GM18519 (cell line): Measurements from ENCODE around the gene KIF1B.

Experiments
- ATAC-seq: cut with Tn5 transposase; IDR thresholded peaks from one replicate; pipeline ENCODE4 v1.9.1; 2021; ENCODE audit warnings: mild to moderate bottlenecking, moderate library complexity; ENCODE audit not compliant: unreplicated experiment, low FRiP score

KIF1B gene, protein sequence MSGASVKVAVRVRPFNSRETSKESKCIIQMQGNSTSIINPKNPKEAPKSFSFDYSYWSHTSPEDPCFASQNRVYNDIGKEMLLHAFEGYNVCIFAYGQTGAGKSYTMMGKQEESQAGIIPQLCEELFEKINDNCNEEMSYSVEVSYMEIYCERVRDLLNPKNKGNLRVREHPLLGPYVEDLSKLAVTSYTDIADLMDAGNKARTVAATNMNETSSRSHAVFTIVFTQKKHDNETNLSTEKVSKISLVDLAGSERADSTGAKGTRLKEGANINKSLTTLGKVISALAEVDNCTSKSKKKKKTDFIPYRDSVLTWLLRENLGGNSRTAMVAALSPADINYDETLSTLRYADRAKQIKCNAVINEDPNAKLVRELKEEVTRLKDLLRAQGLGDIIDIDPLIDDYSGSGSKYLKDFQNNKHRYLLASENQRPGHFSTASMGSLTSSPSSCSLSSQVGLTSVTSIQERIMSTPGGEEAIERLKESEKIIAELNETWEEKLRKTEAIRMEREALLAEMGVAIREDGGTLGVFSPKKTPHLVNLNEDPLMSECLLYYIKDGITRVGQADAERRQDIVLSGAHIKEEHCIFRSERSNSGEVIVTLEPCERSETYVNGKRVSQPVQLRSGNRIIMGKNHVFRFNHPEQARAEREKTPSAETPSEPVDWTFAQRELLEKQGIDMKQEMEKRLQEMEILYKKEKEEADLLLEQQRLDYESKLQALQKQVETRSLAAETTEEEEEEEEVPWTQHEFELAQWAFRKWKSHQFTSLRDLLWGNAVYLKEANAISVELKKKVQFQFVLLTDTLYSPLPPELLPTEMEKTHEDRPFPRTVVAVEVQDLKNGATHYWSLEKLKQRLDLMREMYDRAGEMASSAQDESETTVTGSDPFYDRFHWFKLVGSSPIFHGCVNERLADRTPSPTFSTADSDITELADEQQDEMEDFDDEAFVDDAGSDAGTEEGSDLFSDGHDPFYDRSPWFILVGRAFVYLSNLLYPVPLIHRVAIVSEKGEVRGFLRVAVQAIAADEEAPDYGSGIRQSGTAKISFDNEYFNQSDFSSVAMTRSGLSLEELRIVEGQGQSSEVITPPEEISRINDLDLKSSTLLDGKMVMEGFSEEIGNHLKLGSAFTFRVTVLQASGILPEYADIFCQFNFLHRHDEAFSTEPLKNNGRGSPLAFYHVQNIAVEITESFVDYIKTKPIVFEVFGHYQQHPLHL (N-terminal part only)

DNA sequence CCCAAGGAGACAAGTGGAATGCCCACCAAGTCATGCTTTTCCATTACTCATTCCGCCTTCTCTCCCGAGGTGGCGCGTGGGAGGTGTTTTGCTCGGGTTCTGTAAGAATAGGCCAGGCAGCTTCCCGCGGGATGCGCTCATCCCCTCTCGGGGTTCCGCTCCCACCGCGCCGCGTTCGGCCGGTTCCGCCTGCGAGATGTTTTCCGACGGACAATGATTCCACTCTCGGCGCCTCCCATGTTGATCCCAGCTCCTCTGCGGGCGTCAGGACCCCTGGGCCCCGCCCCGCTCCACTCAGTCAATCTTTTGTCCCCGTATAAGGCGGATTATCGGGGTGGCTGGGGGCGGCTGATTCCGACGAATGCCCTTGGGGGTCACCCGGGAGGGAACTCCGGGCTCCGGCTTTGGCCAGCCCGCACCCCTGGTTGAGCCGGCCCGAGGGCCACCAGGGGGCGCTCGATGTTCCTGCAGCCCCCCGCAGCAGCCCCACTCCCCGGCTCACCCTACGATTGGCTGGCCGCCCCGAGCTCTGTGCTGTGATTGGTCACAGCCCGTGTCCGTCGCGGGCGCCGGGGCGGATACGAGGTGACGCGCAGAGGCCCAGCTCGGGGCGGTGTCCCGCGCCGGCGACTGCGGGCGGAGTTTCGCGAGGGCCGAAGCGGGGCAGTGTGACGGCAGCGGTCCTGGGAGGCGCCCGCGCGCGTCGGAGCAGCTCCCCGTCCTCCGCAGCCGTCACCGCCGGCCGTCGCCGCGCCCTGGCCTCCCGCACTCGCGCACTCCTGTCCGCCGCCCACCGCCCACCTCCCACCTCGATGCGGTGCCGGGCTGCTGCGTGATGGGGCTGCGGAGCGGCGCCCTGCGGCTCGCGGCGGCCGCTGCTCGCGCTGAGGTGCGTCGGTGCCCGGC lies at the start of gene KIF1B:
Gene KIF1B (plus strand): TSS at position 666 of the 906 bp plus-strand sequence. CDS start 21,759 bp downstream, outside the sequence.
- peak; percentile 94 for ATAC-seq

DNA sequence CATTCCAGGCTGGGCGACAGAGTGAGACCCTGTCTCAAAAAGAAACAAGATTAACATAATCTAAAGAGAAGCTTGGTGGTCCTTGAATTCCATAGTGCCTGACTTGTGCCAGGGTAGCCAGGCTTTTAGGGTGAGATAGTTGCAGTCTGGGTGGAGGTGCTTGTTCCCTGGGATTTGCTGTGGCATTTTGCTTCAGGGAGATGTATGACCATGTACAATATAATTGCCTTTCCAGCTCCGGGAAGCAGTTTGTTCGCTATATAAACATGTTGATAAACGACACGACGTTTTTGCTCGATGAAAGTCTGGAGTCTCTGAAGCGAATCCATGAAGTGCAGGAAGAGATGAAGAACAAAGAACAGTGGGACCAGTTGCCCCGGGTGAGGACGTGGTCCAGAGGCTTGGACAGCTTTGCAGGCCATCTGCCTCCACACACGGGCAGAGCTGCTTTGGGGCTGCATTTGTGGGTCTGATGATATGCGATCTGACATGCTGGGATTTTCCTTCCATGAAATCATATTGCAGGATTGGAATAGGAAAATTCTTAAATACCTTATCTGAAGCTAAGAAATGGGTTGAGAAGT lies 49.4 kb upstream of the KIF1B start:
- ATAC-seq, result no peak

DNA sequence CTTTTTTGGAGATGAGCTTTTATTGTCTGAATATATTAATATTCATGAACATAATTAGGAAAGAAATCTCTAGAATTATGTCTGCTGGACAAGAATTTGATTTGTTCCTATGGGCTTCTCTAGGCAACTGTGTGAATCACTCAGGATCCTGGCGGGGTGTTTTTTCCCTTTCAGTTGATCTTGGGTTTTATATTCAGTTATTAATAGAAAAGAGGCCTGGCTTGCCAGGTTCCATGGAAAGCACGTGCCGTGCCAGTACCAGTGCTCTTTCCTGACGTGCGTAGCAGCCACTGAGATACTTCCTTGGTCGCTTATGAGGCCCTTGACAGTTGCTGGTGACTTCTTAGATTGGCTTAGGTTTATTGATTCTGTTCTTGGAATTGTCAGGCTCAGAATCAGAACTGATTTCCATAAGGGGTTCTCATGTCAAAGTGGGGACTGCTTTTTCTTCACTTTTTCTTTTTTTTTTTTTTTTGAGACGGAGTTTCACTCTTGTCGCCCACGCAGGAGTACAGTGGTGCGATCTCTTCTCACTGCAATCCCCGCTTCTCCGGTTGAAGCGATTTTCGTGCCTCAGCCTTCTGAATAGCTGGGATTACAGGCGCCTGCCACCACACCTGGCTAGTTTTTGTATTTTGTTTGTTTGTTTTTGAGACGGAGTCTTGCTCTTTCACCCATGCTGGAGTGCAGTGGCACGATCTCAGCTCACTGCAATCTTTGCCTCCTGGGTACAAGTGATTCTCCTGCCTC lies 48.7 kb upstream of the KIF1B start:
- ATAC-seq, result no peak

DNA sequence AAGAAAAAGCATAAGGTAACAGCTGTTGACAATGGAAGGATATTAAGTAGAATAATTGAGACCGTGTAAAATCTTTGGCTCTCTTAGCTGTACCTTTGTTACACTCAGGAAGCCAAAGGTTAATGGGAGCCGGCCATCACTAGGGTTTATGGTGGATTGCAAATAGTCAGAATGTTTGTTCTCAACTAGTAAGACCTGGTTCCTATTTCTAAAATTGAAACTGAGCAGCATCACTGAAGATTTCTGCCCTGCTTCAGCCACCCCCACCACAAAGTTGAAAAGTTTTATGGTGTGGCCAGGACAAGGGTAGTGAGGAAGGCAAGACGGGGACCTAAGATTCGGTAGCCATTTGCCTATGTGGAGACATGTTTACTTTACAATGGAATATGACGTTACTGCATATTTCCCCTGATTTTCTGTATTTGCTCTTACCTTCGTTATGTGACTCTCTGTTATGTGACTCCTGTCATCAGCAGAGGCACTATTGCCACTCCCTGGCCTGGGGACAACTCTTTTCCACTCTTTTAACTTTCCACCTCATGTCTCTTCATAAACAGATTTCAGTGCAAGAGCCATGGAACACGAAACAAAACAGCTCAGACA lies 41.4 kb upstream of the KIF1B start:
- no peak for ATAC-seq

DNA sequence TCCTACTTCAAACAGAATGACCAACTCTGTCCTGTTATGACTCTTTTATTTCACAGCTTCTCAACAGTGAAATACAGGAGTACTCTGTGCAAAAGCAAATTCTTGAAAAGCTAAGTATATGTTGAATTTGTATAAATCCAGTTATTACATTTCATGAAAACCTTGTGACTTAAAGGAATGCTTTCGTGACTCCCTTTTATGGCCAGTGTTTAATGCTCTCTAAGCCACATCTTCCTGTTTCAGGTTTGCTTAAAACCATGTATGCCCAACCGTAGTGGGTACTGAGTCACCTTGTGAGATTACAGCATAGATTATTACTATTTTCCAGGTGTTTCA lies 40.2 kb upstream of the KIF1B start:
- no peak for ATAC-seq

DNA sequence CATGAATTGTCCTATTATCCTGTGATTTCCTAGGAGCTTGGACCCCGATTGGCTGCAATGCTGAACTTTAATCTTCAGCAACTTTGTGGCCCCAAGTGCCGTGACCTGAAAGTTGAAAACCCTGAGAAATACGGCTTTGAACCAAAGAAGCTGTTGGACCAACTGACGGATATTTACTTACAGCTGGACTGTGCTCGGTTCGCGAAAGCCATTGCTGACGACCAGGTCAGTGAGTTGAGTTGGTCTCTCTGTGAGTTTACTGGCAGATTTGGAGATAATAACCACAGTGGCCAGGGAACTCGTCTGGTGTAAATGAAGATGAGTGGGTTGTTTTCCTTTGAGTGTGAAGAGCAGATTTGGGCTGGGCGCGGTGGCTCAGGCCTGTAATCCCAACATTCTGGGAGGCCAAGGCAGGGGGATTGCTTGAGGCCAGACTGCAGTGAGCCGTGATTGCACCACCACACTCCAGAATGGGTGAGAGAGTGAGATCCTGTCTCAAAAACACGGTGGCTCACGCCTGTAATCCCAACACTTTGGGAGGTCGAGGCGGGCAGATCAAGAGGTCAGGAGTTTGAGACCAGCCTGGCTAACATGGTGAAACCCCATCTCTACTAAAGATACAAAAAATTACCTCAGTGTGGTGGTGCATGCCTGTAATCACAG lies 39.1 kb upstream of the KIF1B start:
- no peak for ATAC-seq

DNA sequence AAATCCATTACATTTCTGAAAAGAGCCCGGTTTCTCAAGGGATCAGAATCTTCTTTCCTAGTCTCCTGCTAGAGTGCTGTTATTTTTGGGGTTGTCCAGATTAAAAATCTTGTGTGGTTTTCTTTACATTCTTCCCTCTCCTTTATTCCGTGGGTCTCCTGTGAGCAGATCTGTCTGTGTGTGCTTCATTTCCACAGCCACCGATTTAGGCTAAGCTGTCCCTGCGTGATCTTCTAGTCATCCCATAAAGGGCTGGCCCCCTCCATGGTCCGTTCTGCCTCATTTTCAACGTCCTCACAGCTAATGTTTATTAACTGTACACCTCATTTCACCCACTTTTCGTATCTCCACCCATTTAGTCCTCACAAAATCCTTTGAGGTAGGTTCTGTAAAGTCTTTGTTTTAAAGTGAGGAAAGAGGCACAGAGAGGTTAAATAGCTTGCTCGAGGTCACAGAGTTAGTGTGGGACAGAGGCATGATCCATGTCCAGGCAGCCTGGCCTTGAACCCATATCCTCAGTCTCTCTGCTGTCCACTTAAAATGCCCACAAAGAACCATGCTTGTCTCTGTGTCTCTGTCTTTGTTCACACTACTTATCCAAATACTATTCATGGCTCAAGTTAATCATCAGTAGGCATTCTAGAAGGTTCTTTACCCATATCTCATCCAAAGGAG lies 38.2 kb upstream of the KIF1B start:
- ATAC-seq, result no peak

DNA sequence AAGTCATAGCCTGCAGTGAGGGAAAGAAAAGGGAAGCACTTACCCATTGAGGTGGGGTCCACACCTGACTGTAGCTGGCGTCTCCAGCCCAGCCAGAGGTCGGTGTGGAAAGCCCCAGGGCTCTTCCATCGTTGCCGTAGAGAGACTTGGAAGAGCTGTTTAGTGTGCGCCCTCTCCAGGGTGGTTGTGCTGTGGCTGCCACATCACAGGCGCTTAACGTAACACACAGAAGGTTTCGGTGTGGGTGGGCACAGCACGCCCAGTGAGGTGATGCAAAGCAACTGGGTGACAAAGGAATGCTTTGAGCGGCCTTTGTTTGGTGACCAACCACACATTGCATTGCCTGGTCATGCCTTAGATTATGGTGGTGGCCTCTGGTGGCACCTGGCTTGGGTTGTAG lies 36.8 kb upstream of the KIF1B start:
- ATAC-seq, result no peak

DNA sequence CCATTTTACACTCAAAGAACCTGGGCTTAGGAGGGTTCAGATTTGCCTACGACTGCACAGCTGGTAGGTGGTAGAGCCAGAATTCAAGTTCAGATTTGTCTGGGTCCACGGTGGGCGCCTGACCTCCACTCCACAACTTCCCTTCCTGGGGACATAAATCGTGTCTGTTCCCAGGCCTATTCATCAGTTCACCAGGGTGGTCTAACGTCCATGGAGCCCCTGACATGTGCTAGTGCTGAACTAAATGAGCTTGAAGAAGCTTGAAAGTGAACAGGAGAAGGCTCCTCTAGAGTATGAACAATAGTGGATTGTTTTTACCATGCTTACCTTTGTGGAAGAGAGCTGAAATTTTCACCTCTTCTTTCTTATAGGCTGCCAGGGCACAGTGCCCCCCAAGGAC lies 32.5 kb upstream of the KIF1B start:
- ATAC-seq, result no peak

DNA sequence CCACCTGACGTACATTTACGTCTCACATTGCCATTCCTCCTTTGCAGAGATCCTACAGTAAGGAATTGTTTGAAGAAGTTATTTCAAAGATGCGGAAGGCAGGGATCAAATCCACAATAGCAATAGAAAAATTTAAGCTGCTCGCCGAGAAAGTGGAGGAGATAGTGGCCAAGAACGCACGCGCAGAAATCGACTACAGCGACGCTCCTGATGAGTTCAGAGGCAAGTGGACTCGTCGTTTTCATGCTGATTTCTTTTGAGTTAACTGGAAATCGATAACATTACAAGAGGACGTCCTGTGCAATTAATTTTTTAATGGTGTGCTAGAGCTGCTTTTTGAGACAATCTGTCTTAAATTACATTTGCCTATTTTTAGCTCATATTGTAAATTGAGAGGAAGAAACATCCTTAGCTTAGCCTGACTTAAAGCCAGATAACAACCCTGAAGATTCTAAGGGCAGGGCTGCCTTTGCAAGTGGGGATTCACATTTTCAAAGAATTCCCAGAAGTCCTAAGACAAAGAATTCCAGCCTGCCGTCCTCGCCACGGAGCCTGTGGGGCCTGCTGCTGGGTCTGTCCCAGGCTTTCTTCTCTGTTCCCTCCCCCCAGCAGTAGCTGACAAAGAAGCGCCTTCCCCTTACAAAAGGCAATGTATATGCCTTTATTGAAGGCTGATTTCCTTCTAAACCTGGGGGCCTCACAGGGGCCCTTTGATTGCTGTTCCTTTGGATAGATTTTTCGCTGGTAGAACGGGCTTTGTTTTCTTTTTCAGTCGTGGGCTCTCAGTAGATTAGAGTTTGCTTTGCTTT lies 31.6 kb upstream of the KIF1B start:
- no peak for ATAC-seq

DNA sequence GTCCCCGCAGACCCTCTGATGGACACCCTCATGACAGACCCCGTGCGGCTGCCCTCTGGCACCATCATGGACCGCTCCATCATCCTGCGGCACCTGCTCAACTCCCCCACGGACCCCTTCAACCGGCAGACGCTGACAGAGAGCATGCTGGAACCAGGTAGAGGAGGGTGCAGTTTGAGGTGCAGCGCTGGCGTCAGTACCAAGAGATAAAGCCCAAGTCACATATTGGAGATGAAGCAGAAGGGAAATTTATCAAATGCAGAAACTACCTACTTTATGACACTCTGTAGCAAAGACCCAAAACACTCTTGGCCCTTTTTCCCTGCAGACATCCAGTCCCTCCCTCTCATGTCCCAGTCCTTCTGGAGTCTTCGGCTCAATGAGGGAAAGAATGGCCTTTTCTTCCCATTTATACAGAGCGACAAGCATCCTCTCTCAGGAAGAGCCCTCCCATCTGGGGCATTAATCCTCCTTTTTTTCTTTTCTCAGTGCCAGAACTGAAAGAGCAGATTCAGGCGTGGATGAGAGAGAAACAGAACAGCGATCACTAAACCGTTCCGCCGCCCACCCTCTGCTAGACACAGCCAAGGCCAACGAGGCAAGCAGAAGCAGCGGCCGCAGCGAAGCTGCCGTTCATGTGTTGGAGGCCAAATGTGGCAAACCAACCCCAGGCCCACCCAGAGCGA lies 30.8 kb upstream of the KIF1B start:
- ATAC-seq, result no peak

DNA sequence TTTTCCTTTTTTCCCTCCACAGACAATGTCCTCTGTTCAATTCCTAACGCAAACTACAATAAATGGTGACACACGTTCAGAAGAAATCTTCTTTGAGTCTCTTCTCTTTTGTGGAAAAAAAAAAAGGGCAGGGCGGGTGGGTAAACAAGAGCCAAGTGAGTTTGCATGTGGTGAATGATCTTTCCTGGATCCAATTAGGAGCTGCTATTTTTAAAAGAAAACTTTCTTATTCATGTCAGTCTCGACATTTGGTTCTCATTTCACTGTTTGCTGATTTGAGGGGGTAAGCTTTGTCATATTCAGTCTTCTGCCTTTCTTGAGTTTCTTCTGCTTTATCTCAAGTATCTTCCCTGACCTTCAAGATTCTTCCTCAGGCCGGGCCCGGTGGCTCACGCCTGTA lies 29.2 kb upstream of the KIF1B start:
- ATAC-seq, result no peak

DNA sequence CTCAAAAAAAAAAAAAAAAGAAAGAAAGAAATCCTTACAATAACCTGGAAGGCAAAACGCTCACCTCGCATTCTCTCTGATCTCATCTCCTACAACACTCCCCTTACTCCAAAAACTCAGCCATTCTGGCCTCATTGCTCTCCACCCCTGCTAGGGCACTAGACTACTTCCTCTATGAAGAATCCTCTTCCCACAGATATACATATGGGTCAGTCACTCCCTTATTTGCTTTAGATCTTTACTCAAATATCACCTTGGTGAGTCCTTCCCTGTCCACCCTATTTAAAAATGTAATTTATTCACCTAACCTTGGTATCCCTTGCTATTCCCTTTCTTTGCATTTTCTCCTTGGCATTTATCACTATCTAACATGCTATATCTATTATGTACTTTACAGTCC lies 24.6 kb upstream of the KIF1B start:
- ATAC-seq, result no peak

DNA sequence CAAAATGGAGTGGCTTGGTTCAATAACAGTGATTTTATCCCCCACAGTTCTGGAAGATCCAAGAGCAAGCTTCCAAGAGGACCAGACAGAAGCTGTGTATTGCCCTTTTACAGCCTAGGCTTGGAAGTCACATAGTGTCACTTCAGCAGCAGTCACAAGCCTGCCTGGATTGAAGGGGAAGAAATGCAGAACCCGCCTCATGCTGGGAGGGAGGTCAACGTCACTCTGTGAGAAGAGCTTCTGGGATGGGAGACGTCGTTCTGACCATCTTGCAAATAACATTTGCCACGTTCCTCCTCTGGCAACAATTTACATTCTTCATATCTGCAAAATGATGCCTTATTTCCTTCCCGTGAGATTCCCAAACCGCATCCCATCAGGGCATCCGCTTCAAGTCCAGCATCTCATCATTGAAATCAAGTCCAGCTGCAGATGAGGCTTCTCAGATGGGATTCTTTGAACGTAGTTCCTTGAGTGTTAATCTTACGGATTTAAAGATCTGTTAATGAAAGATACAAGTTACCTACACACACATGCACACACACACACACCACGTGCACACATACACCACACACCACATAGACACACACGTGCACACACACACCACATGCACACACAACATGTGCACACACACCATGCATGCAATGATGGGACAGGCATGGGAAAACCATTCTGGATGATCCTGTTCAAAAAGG lies 23.9 kb upstream of the KIF1B start:
- ATAC-seq, result no peak

DNA sequence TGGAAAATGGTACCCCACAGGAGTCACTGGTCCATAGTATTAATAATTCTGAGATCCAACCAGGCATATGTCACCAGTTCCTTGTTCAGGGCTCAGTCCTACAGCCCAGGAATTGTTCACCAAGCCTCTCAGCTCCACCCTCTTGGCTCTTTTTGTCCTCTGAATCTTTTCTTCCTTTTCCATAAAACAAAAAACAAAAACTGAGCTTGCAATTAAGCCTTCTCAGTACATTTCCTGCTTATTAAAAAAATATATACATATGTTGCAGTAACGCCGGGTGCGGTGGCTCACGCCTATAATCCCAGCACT lies 23.4 kb upstream of the KIF1B start:
- no peak for ATAC-seq

DNA sequence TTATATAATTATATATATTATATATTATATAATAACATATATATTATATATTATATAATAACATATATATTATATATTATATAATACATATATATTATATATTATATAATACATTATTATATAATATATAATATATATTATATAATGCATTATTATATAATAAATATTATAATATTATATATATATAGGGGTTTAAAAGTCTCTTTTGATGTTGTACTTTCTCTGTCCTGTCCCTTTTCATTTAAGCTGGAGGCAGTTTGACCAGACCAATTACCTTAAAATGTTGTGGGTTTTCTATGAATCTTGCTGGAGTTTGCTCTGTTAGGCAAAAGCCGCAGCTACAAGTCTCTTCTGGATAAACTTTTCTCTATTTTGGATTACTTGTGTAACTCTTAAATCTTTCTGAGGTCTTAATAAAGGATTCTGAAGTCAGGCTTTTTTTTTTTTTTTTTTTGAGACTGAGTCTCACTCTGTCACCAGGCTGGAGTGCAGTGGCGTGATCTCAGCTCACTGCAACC lies 22.2 kb upstream of the KIF1B start:
- no peak for ATAC-seq
